Activated T-cell treated with anti-CD3 and anti-CD28 coated beads for 24 hours (primary cell): Measurements from ENCODE around the gene ANXA2R.
"Not testable (repeated sequence)": the region's sequence is repeated elsewhere in the genome, so short reads cannot be mapped to it uniquely, and the experiment has no call there.

Source experiments
- DNase-seq: peaks from one replicate; pipeline ENCODE4 v3.0.0-alpha.2; 2020; ENCODE audit warnings: low read depth

The ANXA2R gene

GRCh38 chr5:43033841-43034590 lies 6.1 kb downstream of the ANXA2R start:
- DNase-seq = no peak

GRCh38 chr5:43027054-43027785 lies 12.9 kb downstream of the ANXA2R start:
- DNase-seq = no peak

- not testable (repeated sequence) for DNase-seq
Observed at GRCh38 chr5:43025184-43025950, 14.8 kb downstream of the ANXA2R start.

GRCh38 chr5:43024217-43024616 lies 15.9 kb downstream of the ANXA2R start:
- DNase-seq = no peak

DNA sequence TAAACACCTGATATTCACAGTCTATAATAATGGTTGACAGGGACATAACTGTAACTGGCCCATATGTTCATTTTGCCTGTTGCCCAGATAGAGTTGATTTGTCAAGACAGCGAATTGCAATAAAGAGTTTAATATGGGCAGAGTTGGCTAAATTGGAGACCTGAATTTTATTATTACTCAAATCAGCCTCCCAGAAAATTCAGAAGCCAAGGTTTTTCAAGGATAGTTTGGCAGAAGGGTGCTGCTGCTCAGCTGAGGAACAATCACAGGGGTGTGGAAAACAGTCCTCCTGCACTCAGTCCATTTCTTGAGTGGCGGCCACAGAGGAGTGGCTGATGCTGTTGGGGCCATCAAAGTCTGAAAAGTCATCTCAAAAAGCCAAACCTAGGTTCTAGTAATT lies 19.0 kb downstream of the ANXA2R start:
- DNase-seq = no peak

DNA sequence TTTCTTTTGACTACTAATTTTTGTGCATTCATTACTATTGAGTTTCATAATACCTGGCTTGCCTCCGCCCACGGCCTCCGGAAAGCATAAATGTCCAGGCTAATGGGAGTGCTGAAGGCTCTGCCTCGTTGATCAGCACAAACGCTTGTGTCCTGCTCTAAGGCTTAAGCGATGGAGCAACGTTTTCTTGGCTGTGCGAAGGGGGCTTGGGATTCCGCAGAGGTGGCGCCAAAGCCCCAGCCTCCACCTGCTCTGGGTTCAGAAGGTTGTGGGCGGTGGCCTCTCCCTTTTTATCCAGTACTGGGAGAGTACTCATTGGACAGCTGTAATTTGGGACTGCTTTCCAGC lies 19.7 kb downstream of the ANXA2R start:
- no peak for DNase-seq

- peak; percentile 78 for DNase-seq
Observed at GRCh38 chr5:43019614-43020398, 20.3 kb downstream of the ANXA2R start.

GRCh38 chr5:43019291-43019613 lies 20.9 kb downstream of the ANXA2R start:
- DNase-seq = no peak

DNA sequence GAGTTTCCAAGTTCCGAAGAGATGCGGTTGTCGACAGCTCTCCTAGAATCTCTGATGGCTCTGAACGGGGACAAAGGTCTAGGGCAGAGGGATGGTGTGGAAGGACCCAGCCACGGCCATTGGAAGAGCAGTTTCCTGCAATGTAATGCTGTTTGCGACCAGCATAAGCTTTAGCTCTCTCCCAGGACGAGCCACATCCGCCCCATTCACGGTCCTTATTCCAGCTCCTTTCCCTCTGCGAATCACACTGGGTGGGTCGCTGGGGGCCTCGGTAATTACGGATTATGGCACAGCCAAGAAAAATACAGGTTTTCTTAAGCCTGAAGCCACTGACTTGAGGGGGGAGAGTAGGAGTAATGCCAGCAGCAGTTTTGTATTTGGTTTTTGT lies 22.7 kb downstream of the ANXA2R start:
- DNase-seq = no peak

DNA sequence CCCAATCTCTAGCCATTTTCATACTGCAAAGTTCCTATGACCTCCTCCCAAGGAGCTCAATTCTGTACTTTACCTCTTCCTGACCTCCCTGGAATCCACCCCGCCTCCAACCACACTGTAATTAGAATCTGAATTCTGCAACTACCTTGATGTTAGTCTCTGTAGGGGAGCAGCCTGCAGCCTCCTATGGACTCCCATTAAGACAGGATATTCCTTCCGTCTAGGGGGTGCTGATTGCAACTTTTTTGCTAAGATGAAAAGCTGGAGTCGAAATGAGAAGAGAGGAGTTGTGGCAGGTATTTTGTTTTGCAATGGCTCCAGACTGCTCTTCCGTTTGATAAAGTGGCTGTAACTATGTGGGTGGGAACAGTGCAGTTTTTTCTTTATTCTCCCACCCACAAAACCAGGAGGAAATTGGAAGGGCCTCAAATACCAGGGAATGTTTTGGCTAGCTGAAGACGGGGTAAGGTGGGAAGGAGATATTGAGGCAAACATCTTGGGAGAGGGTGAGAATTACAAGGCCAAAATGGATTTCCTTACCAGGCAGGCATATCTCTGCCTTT lies 23.8 kb downstream of the ANXA2R start:
- DNase-seq = no peak

- DNase-seq = no peak
Observed at GRCh38 chr5:43014522-43014921, 25.6 kb downstream of the ANXA2R start.

- no peak for DNase-seq
Observed at GRCh38 chr5:43010935-43011315, 29.2 kb downstream of the ANXA2R start.

DNA sequence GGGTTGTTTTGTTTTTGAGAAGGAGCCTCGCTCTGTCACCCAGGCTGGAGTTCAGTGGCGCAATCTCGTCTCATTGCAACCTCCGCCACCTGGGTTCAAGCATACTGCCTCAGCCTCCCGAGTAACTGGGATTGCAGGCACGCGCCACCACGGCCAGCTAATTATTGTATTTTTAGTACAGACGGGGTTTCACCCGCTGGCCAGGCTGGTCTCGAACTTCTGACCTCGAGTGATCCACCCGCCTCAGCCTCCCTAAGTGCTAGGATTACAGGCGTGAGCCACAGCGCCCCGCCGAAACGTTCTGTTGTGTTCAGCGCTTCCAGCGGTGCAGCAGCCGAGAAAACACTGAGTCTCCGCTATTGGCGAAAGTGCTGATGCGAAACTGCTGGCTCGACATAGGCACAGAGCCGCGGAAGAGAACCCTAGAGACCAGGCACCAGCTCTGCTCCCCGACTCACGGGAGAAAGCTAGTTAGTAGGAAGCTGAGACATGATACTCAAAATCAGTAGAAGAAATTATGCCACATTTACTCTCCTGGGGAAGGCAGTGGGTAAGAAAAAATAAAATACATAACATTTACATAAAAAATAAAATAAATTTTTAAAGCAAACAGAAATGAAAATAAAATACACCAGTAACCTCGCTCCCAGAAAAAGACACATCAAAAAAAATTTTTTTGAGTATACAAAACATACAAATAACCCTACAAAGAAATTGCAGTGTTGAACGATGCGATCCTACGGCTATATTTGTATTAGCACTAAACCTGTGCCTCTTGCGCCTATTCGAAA lies 31.6 kb downstream of the ANXA2R start:
- DNase-seq = peak; percentile 87

DNA sequence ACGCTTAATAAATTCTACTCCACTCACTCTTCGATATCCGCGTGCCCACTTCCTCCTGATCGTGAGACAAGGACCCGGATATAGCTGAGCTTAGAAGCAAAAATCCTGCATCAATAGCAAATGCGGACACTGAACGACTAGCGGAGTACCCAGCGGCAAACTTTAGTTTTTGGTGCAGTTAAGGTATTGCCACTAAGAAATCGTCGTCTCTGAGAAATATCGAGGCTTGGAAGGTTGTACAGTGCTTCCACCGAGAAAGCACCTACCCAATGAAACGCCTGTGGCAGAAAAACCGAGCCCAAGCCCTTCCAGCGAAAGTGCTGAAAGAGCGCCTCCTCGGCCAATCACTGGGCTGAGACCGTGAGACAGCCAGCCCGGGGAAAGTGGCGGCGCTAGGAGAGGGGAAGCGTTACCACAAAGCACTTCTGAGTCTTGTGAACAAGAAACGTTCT lies 32.2 kb downstream of the ANXA2R start:
- DNase-seq = peak; percentile 75

DNA sequence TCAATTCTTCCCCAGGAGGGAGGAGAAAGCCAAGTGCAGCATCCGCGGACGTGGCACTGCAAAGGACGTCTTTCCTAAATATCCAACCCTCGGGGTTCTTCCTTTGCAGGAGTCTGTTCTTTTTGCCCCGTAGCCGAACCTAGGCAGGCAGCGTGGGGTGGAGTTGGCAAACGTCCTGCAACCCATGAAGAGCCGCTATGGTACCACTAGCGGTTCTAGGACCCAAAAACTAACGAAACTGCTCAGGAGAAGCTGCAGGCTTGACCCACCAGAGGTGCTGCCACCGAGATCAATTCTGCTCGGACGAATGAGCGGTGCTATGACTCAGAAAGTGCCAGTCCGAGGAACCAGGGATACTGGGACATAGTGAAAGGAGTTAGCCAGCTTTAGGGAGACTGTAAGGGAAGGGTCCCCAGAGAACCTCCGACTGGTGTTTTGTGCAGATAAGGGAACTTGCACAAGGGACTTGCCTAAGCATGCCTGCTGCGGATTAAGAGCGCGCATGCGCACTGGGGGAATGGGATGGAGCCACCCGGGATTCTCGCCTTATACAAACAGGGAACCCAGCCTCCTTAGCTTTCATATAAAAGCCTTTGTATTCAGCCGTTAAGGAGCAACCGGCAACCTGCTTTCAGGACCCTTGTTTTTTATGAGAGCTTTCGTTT lies 32.7 kb downstream of the ANXA2R start:
- peak; percentile 68 for DNase-seq

GRCh38 chr5:43006424-43007202 lies 33.5 kb downstream of the ANXA2R start:
- DNase-seq = no peak

DNA sequence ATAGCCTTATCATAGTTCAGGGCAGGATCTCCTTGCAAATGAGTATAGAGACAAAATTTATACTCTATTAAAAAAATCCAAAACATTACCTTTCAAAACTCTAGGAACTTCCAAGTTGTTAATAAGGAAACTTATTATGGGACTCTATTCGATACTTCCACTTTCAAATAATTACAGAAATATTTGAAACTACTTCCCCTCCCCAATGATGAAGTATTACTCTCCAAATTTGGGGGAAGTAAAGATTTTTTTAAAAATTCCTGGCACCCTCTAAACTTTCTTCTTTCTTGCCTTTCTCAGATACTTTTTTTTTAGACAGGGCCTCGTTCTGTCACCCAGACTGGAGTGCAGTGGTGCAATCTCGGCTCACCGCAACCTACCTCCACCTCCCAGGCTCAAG lies 35.1 kb downstream of the ANXA2R start:
- no peak for DNase-seq

DNA sequence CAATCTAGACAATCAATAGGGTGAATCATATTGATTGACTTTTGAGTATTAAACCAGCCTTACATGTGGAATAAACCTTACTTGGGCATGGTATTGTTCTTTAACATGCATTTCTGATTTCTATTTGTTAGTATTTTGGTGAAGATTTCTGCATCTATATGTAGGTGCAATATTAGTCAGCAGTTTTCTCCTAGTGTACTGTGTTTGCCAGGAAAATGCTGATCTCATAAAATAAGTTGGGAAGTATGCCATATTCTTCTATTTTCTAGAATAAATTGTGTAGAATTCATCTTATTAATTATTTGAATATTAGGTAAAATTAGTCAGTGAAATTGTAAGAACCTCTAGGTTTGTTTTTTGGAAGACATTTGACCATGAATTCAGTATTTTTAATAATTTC lies 38.4 kb downstream of the ANXA2R start:
- no peak for DNase-seq

DNA sequence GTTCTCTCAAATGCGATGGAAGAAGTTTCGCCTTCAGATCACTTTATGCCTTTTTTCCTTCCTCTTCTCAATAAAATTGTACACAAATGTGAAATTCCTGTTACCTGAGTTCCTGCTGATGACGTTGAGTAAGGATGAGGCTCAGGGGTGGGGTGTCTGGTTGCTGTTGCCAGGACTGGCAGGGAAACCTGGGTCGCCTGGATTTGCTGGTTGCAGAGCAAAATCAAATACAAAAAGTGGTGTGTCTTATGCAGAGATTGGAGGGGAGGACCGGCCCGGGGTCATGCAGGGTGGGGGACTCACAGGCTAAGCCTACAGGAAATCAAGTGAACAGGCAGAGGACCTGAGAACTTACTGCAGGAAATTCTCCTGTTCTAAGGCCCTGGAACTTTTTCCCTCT lies 39.2 kb downstream of the ANXA2R start:
- DNase-seq = no peak
